ENCODE measurements around the gene TSTD1.

GRCh38 chr1:161020509-161021164 is 18.1 kb downstream of the TSTD1 start, which contains the start of gene F11R:
- TF ChIP-seq EZH2 (IDR thresholded peaks at IDR 0.05; ENCODE audit: insufficient read depth, poor library complexity, severe bottlenecking) (no peak), EZH2phosphoT487 (IDR thresholded peaks at IDR 0.05; ENCODE audit: insufficient read depth, low read depth) (no peak)
